PC-9 (cell line): ENCODE measurements around the gene OTUD1. TPM values are rescaled to one million over a fixed set of nuclear protein-coding genes. Genes with fewer than 3 reads are reported as not detected.
A peak's percentile ranks its signal among the peaks of the same experiment; 100 is the strongest.

Source experiments
- BruUV-seq: library from RNA; stranded (reverse); fragments of 400-500 nt; replicated peaks from 2 replicates; lab custom pipeline; 2021; lab: Mats Ljungman, UMichigan
- CTCF ChIA-PET: fragments of 300-600 bp; sonication (Branson Sonifier 250); formaldehyde crosslinking; loops from one replicate; lab custom pipeline; 2022; ENCODE audit warnings: antibody characterized with exemption; lab: Charles Lee
- POLR2A ChIA-PET: fragments of 300-600 bp; sonication (Branson Sonifier 250); formaldehyde crosslinking; loops from one replicate; lab custom pipeline; 2022; ENCODE audit warnings: antibody characterized with exemption; ENCODE audit not compliant: unreplicated experiment; lab: Charles Lee
- DNase-seq, 2 experiments: peaks; one replicate each; pipeline versions ENCODE4 v3.0.0 to v3.0.0-alpha.2; 2015 to 2022; ENCODE audit warnings: mixed read lengths in 1 of 2
- H2AFZ ChIP-seq: fragments of 200-600 bp; sonication (generic); 2 replicates; pipeline ENCODE4 v1.8.1; 2017; ENCODE audit warnings: antibody characterized with exemption
- H3F3A ChIP-seq: fragments of 200-600 bp; sonication (generic); 2 replicates; pipeline ENCODE4 v1.8.1; 2017; ENCODE audit warnings: antibody characterized with exemption, mild to moderate bottlenecking, low read depth; ENCODE audit not compliant: insufficient read depth
- H3K27ac ChIP-seq: fragments of 200-600 bp; sonication (generic); 2 replicates; pipeline ENCODE4 v1.6.1; 2016; ENCODE audit warnings: mixed run types
- H3K27me3 ChIP-seq: fragments of 200-600 bp; sonication (generic); 2 replicates; pipeline ENCODE4 v1.6.1; 2016; ENCODE audit warnings: low read depth, mixed run types; ENCODE audit not compliant: insufficient read depth
- H3K36me3 ChIP-seq: fragments of 200-600 bp; sonication (generic); 2 replicates; pipeline ENCODE4 v1.6.1; 2016; ENCODE audit warnings: low read depth, mixed run types
- H3K4me1 ChIP-seq: fragments of 200-600 bp; sonication (generic); replicated peaks from 2 replicates; pipeline ENCODE4 v1.6.1; 2016; ENCODE audit warnings: mixed run types; ENCODE audit not compliant: insufficient read depth
- H3K4me2 ChIP-seq: fragments of 200-600 bp; sonication (generic); 2 replicates; pipeline ENCODE4 v1.6.1; 2017; ENCODE audit warnings: mixed run types
- H3K4me3 ChIP-seq: fragments of 200-600 bp; sonication (generic); 2 replicates; pipeline ENCODE4 v1.6.1; 2016; ENCODE audit warnings: mixed run types
- H3K79me2 ChIP-seq: fragments of 200-600 bp; sonication (generic); 2 replicates; pipeline ENCODE4 v1.6.1; 2017; ENCODE audit warnings: low read depth, mixed run types
- H3K9me2 ChIP-seq: fragments of 200-600 bp; sonication (generic); 2 replicates; pipeline ENCODE4 v1.8.1; 2017; ENCODE audit warnings: mild to moderate bottlenecking; ENCODE audit not compliant: insufficient read depth
- H3K9me3 ChIP-seq: fragments of 200-600 bp; sonication (generic); 2 replicates; pipeline ENCODE4 v1.8.1; 2016; ENCODE audit warnings: low read depth; ENCODE audit not compliant: insufficient read depth
- H4K20me1 ChIP-seq: fragments of 200-600 bp; sonication (generic); 2 replicates; pipeline ENCODE4 v1.8.1; 2017; ENCODE audit not compliant: insufficient read depth
- EZH2 ChIP-seq: fragments of 200-600 bp; sonication (generic); IDR thresholded peaks from 2 replicates; pipeline ENCODE4 v1.8.0; 2017; ENCODE audit warnings: antibody characterized with exemption, low read depth
- intact Hi-C: fragments of 100-400 bp; cut with micrococcal nuclease; formaldehyde crosslinking; loops from one replicate; pipeline ENCODE4 v1.10.0; 2022; ENCODE audit not compliant: unreplicated experiment
- total RNA-seq: library from RNA; stranded (reverse); gene quantifications from 2 replicates; pipeline ENCODE4 v1.2.3, GENCODE V29; 2021
- TF ChIP-seq, protein P1 (sequence below): fragments of 200-600 bp; sonication (generic); conservative IDR thresholded peaks from 2 replicates; pipeline ENCODE4 v1.6.1; 2017; ENCODE audit warnings: mixed run types, antibody characterized with exemption, mild to moderate bottlenecking, moderate library complexity

OTUD1 gene
- total RNA-seq, 1 experiment from 2014 or later: 16.9 TPM

DNA sequence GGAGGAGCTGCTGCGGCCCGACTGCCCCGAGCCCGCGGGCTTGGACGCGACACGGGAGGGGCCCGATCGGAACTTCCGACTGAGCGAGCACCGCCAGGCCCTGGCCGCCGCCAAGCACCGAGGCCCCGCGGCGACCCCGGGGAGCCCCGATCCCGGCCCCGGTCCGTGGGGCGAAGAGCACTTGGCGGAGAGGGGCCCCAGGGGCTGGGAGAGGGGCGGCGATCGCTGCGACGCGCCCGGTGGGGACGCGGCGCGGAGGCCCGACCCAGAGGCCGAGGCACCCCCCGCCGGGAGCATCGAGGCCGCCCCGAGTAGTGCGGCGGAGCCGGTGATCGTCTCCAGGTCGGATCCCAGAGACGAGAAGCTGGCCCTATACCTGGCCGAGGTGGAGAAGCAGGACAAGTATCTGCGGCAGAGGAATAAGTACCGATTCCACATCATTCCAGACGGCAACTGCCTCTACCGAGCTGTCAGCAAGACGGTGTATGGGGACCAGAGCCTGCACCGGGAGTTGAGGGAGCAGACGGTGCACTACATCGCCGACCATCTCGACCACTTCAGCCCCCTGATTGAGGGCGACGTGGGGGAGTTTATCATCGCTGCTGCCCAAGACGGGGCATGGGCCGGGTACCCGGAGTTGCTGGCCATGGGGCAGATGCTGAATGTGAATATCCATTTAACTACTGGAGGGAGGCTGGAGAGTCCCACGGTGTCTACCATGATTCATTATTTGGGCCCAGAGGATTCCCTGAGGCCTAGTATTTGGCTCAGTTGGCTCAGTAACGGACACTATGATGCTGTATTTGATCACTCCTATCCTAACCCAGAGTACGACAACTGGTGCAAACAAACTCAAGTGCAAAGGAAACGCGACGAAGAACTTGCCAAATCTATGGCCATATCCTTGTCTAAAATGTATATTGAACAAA is 1.4 kb downstream of the OTUD1 start:
- Histone ChIP-seq H3K4me3 (peak overlapping the region; percentile 78), H3K36me3 (0 out of 2 replicates have a peak, but pooled peaks cover 3% of the 10 kb centered on the region), H2AFZ (no peak overlapping the region; the same call in 1 of the 2 replicates), H3K9me2 (no peaks in the 10 kb centered on the region), H3K27me3 (no peaks in the 10 kb centered on the region), H3K9me3 (no peaks in the 10 kb centered on the region), H3K79me2 (peaks cover 51% of the 10 kb centered on the region), H3K4me2 (peak overlapping the region; percentile 89), H4K20me1 (peaks cover 14% of the 10 kb centered on the region; the same call in 1 of the 2 replicates), H3K4me1 (peaks cover 30% of the 10 kb centered on the region), H3F3A (peaks cover 13% of the 10 kb centered on the region; the same call in 1 of the 2 replicates), H3K27ac (peak overlapping the region; percentile 24; the same call in 1 of the 2 replicates)
- BruUV-seq: TSS peak; percentile 49
- TF ChIP-seq, protein P1, sequence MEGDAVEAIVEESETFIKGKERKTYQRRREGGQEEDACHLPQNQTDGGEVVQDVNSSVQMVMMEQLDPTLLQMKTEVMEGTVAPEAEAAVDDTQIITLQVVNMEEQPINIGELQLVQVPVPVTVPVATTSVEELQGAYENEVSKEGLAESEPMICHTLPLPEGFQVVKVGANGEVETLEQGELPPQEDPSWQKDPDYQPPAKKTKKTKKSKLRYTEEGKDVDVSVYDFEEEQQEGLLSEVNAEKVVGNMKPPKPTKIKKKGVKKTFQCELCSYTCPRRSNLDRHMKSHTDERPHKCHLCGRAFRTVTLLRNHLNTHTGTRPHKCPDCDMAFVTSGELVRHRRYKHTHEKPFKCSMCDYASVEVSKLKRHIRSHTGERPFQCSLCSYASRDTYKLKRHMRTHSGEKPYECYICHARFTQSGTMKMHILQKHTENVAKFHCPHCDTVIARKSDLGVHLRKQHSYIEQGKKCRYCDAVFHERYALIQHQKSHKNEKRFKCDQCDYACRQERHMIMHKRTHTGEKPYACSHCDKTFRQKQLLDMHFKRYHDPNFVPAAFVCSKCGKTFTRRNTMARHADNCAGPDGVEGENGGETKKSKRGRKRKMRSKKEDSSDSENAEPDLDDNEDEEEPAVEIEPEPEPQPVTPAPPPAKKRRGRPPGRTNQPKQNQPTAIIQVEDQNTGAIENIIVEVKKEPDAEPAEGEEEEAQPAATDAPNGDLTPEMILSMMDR: no peak
- TF ChIP-seq EZH2: no peak
- peak in 1 of 2 experiments; percentile 16 for DNase-seq
- ChIA-PET POLR2A (interaction anchor here (0.6 kb wide), 1 partner anchor 56 kb away, joined by 5 read pairs; no protein-coding TSS in a partner anchor), CTCF (interaction anchor here (0.6 kb wide), 1 partner anchor 24 kb away, joined by 4 read pairs; no protein-coding TSS in a partner anchor)
- intact Hi-C loops: loop anchor here (1.0 to 10.0 kb wide), 4 partner anchors 72 to 1925 kb away; no protein-coding TSS in a partner anchor

DNA sequence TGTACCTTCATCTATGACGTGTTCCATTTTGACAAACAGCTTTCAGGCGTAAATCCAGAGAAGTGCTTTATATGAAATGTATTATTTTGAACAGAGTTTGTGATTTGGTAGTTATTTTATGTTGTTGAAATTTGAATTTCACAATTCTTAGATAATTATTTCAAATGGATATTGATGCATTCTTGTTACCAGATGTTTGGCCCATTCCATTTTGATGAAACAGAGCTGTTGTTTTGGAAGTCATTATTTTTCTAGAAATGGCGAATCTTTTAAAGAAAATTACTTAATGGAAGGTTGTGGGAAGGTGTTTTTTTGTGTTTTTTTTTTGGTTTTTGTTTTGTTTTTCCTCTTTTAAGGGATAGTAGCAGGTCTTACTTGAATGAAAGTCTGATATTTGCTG is 2.4 kb downstream of the OTUD1 start:
- no peak overlapping the region; the same call in 1 of the 2 replicates for H3K27ac ChIP-seq

More for the DNA sequence above, 2.4 kb downstream of the OTUD1 start:
- no peak for TF ChIP-seq EZH2
- TF ChIP-seq, protein P1: no peak
- CTCF ChIA-PET: no interaction called here
- Histone ChIP-seq H3K79me2 (peaks cover 57% of the 10 kb centered on the region), H2AFZ (no peak overlapping the region), H3K4me1 (peaks cover 34% of the 10 kb centered on the region), H3K4me2 (peak overlapping the region; percentile 89), H3K9me3 (no peaks in the 10 kb centered on the region), H3K4me3 (peak overlapping the region; percentile 78), H3F3A (peaks cover 13% of the 10 kb centered on the region; the same call in 1 of the 2 replicates), H3K36me3 (0 out of 2 replicates have a peak, but pooled peaks cover 3% of the 10 kb centered on the region), H4K20me1 (peaks cover 14% of the 10 kb centered on the region; the same call in 1 of the 2 replicates), H3K9me2 (no peaks in the 10 kb centered on the region), H3K27me3 (no peaks in the 10 kb centered on the region)
- POLR2A ChIA-PET: no interaction called here
- intact Hi-C loops: loop anchor here (5.0 kb wide), 1 partner anchor 71 kb away; no protein-coding TSS in a partner anchor
- BruUV-seq: no TSS peak
- no peak for DNase-seq
